Peyer's patch (tissue), 4 donors: ENCODE data around the gene SUCLG2. TPM values are rescaled to one million over a fixed set of nuclear protein-coding genes. Genes with fewer than 3 reads are reported as not detected.
"Not testable (repeated sequence)": the region's sequence is repeated elsewhere in the genome, so short reads cannot be mapped to it uniquely, and the experiment has no call there.

Experiments
- DNase-seq, 3 donors: peaks; one replicate each; pipeline ENCODE4 v3.0.0-alpha.2; 2017 to 2019
- H3K27ac ChIP-seq, 4 donors: fragments of 200-600 bp; sonication (generic); one replicate each; pipeline ENCODE4 v1.5.1; 2016 to 2019
- H3K27me3 ChIP-seq, 2 donors: fragments of 200-600 bp; sonication (generic); one replicate each; pipeline ENCODE4 v1.5.1; 2019
- H3K36me3 ChIP-seq, 3 donors: fragments of 200-600 bp; sonication (generic); one replicate each; pipeline ENCODE4 v1.5.1; 2016 to 2019
- H3K4me1 ChIP-seq, 4 donors: fragments of 200-600 bp; sonication (generic); one replicate each; pipeline ENCODE4 v1.5.1; 2016 to 2019
- H3K4me3 ChIP-seq, 4 donors: fragments of 200-600 bp; sonication (generic); 1 replicate in 3 of 4; 2 replicates in 1 of 4; pipeline ENCODE4 v1.5.1; 2016 to 2019; ENCODE audit warnings: mild to moderate bottlenecking in 1 of 4
- H3K9me3 ChIP-seq, 4 donors: fragments of 200-600 bp; sonication (generic); one replicate each; pipeline ENCODE4 v1.5.1; 2016 to 2019; ENCODE audit warnings: mild to moderate bottlenecking in 1 of 4
- CTCF ChIP-seq, 6 experiments: fragments of 450-650 bp in 4 of 6; fragments of 200-600 bp in 2 of 6; sonication (generic) in 1 of 6; IDR thresholded peaks; one replicate each; pipeline ENCODE4 v1.5.1; 2017 to 2019; ENCODE audit warnings: antibody characterized with exemption in 6 of 6, mild to moderate bottlenecking in 3 of 6, moderate library complexity in 1 of 6
- POLR2A ChIP-seq, 2 donors: fragments of 450-650 bp; IDR thresholded peaks; one replicate each; pipeline ENCODE4 v1.5.1; 2017; ENCODE audit warnings: antibody characterized with exemption in 2 of 2, mild to moderate bottlenecking in 2 of 2, moderate library complexity in 2 of 2
- total RNA-seq, 4 donors: library from RNA; depleted of rRNA; stranded (reverse); fragments of >200 nt; gene quantifications; one replicate each; pipeline ENCODE4 v1.1.0, GENCODE V29; 2016

SUCLG2 gene
- total RNA-seq, 4 donors from 2014 or later, result 99.0 to 116 (median 103) TPM

- Histone ChIP-seq H3K4me3 (no peak overlapping the region), H3K4me1 (peaks cover 0 to 6% (median 0%) of the 10 kb centered on the region in 4 donors), H3K9me3 (no peaks in the 10 kb centered on the region), H3K36me3 (peaks cover 0 to 6% (median 0%) of the 10 kb centered on the region in 3 donors), H3K27ac (no peak overlapping the region), H3K27me3 (no peaks in the 10 kb centered on the region)
- DNase-seq, result no peak
- TF ChIP-seq POLR2A (IDR thresholded peaks at IDR 0.05), result no peak
- no peak for TF ChIP-seq CTCF (IDR thresholded peaks at IDR 0.05)
These were observed 95.3 kb downstream of the SUCLG2 start for GRCh38 chr3:67559029-67559605.

- Histone ChIP-seq H3K36me3 (peaks cover 0 to 6% (median 0%) of the 10 kb centered on the region in 3 donors), H3K27me3 (no peaks in the 10 kb centered on the region), H3K9me3 (no peaks in the 10 kb centered on the region), H3K27ac (no peak overlapping the region), H3K4me1 (peaks cover 0 to 6% (median 0%) of the 10 kb centered on the region in 4 donors), H3K4me3 (no peak overlapping the region)
- DNase-seq, result no peak
- no peak for TF ChIP-seq POLR2A (IDR thresholded peaks at IDR 0.05)
- no peak for TF ChIP-seq CTCF (IDR thresholded peaks at IDR 0.05)
These were observed 96.0 kb downstream of the SUCLG2 start for GRCh38 chr3:67558426-67558825.

- Histone ChIP-seq H3K4me3 (no peak overlapping the region), H3K9me3 (no peaks in the 10 kb centered on the region), H3K36me3 (peaks cover 0 to 6% (median 0%) of the 10 kb centered on the region in 3 donors), H3K27me3 (no peaks in the 10 kb centered on the region), H3K27ac (no peak overlapping the region), H3K4me1 (peaks cover 0 to 6% (median 0%) of the 10 kb centered on the region in 4 donors)
- DNase-seq, result no peak
- no peak for TF ChIP-seq CTCF (IDR thresholded peaks at IDR 0.05)
- TF ChIP-seq POLR2A (IDR thresholded peaks at IDR 0.05), result no peak
These were observed 96.5 kb downstream of the SUCLG2 start for GRCh38 chr3:67557848-67558355.

- no peaks in the 10 kb centered on the region for H3K36me3 ChIP-seq
- TF ChIP-seq POLR2A (IDR thresholded peaks at IDR 0.05) (no peak), CTCF (IDR thresholded peaks at IDR 0.05) (no peak)
- H3K9me3 ChIP-seq, result no peaks in the 10 kb centered on the region
- H3K4me3 ChIP-seq, result no peak overlapping the region
- no peak for DNase-seq
- H3K27ac ChIP-seq, result no peak overlapping the region
- no peaks in the 10 kb centered on the region for H3K27me3 ChIP-seq
- no peaks in the 10 kb centered on the region for H3K4me1 ChIP-seq
These were observed 102.9 kb downstream of the SUCLG2 start for GRCh38 chr3:67551361-67552016.

GRCh38 chr3:67550541-67550940 is 103.9 kb downstream of the SUCLG2 start:
- Histone ChIP-seq H3K27me3 (no peaks in the 10 kb centered on the region), H3K4me3 (no peak overlapping the region), H3K4me1 (no peaks in the 10 kb centered on the region), H3K27ac (no peak overlapping the region), H3K36me3 (no peaks in the 10 kb centered on the region), H3K9me3 (no peaks in the 10 kb centered on the region)
- TF ChIP-seq POLR2A (IDR thresholded peaks at IDR 0.05) (no peak), CTCF (IDR thresholded peaks at IDR 0.05) (no peak)
- no peak for DNase-seq

- not testable (repeated sequence) for H3K4me3 ChIP-seq, DNase-seq, H3K27me3 ChIP-seq, H3K4me1 ChIP-seq, H3K9me3 ChIP-seq, H3K36me3 ChIP-seq, H3K27ac ChIP-seq
These were observed 111.7 kb downstream of the SUCLG2 start for GRCh38 chr3:67542502-67543250.
